Left lung (tissue), 10 donors: Measurements from ENCODE around the gene ZBTB45. TPM values are rescaled to one million over a fixed set of nuclear protein-coding genes. Genes with fewer than 3 reads are reported as not detected.
A peak's percentile ranks its signal among the peaks of the same experiment; 100 is the strongest.
"Not testable (repeated sequence)": the region's sequence is repeated elsewhere in the genome, so short reads cannot be mapped to it uniquely, and the experiment has no call there.

Experiments used
- ATAC-seq: fragments of 200-7000 bp; cut with Tn5 transposase; one replicate; pipeline ENCODE4 v1.9.1; 2020; ENCODE audit warnings: moderate library complexity
- DNase-seq, 4 donors: peaks; one replicate each; pipeline ENCODE4 v3.0.0-alpha.2; 2013 to 2020
- H3K27ac ChIP-seq, 2 donors: fragments of 200-600 bp; sonication (generic) in 1 of 2; one replicate each; pipeline versions ENCODE4 v1.5.0 to v1.8.0; 2020 to 2021
- H3K27me3 ChIP-seq, 2 donors: fragments of 200-600 bp; sonication (generic) in 1 of 2; one replicate each; pipeline versions ENCODE4 v1.5.0 to v1.8.0; 2020 to 2021
- H3K36me3 ChIP-seq, 2 donors: fragments of 200-600 bp; sonication (generic) in 1 of 2; one replicate each; pipeline versions ENCODE4 v1.5.0 to v1.8.0; 2020 to 2021
- H3K4me1 ChIP-seq, 2 donors: fragments of 200-600 bp; one replicate each; pipeline ENCODE4 v1.8.0; 2021
- H3K4me3 ChIP-seq, 2 donors: fragments of 200-600 bp; sonication (generic) in 1 of 2; one replicate each; pipeline versions ENCODE4 v1.5.0 to v1.8.0; 2020 to 2021; ENCODE audit warnings: mild to moderate bottlenecking in 1 of 2
- H3K9me3 ChIP-seq, 2 donors: fragments of 200-600 bp; sonication (generic) in 1 of 2; one replicate each; pipeline versions ENCODE4 v1.5.0 to v1.8.0; 2020 to 2021
- intact Hi-C, 2 donors: fragments of 100-400 bp; cut with DNase I; formaldehyde crosslinking; loops; one replicate each; pipeline versions ENCODE4 v1.11.2 to v1.14.2; 2022
- polyA plus RNA-seq, 6 donors: library from polyadenylated mRNA; unstranded; fragments of 120-200 nt; gene quantifications; one replicate each; pipeline ENCODE4 v1.2.1, GENCODE V29; 2013; ENCODE audit not compliant: insufficient read length in 6 of 6
- total RNA-seq, 2 donors: library from RNA; stranded (reverse); fragmentation: NEBNext Ultra II Directional; extraction: Animal tissue kit (Norgen Biotek cat#: 25700); gene quantifications; one replicate each; pipeline ENCODE4 v1.2.1, GENCODE V29; 2021
- TF ChIP-seq, protein P1 (sequence below), 2 donors: fragments of 200-600 bp; sonication (generic) in 1 of 2; IDR thresholded peaks; one replicate each; pipeline versions ENCODE4 v1.5.0 to v1.8.0; 2021; ENCODE audit warnings: antibody characterized with exemption in 2 of 2
- donor health status: DM: no; HTN: yes; CAD: no.
- donor health status: DM: no; HTN: no; CAD: no.

The ZBTB45 gene
- total and polyA plus RNA-seq, 8 donors: 7.8 to 17.7 (median 12.0) TPM

DNA sequence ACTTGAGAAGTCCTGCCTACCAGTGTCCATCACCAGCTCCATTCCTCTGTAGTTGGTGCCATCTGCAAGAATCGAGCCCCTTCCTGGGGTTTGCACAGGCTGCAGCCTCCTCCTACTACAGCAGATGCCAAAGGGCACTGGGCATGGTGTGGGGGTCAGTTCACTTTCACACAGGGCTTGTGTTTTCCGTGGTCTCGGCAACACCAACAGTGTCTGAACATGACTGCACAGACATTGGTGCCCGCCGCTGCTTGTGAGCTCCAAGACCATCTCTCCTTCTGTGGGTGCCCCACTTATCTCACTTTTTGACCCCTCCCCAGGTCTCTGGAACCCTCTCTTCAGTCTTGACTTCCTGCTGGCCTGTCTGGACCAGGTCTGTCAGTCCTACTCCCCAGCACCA, 28.2 kb downstream of the ZBTB45 start:
- Histone ChIP-seq H3K36me3 (no peaks in the 10 kb centered on the region), H3K4me3 (no peak overlapping the region), H3K9me3 (no peaks in the 10 kb centered on the region), H3K4me1 (no peaks in the 10 kb centered on the region), H3K27ac (no peak overlapping the region), H3K27me3 (no peaks in the 10 kb centered on the region)
- DNase-seq (peak in 1 of 4 donors; percentile 43), ATAC-seq (no peak)
- TF ChIP-seq, protein P1, sequence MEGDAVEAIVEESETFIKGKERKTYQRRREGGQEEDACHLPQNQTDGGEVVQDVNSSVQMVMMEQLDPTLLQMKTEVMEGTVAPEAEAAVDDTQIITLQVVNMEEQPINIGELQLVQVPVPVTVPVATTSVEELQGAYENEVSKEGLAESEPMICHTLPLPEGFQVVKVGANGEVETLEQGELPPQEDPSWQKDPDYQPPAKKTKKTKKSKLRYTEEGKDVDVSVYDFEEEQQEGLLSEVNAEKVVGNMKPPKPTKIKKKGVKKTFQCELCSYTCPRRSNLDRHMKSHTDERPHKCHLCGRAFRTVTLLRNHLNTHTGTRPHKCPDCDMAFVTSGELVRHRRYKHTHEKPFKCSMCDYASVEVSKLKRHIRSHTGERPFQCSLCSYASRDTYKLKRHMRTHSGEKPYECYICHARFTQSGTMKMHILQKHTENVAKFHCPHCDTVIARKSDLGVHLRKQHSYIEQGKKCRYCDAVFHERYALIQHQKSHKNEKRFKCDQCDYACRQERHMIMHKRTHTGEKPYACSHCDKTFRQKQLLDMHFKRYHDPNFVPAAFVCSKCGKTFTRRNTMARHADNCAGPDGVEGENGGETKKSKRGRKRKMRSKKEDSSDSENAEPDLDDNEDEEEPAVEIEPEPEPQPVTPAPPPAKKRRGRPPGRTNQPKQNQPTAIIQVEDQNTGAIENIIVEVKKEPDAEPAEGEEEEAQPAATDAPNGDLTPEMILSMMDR (IDR thresholded peaks at IDR 0.05): no peak
- intact Hi-C loops: no loop called here

DNA sequence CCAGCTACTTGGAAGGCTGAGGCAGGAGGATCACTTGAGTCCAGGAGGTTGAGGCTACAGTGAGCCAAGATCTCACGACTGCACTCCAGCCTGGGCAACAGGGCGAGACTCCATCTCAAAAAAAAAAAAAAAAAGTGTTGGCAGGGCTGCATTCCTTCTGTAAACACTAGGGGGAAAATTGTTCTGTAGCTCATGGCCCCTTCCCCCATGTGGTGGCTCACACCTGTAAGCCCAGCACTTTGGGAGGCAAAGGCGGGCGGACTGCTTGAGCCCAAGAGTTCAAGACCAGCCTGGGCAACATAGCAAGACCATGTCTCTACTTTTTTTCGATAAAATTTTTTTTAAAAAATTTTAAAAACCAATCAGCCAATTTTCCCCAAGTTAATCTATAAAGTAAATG, 35.3 kb downstream of the ZBTB45 start:
- H3K27me3 ChIP-seq, H3K9me3 ChIP-seq, H3K4me3 ChIP-seq, intact Hi-C loops, H3K4me1 ChIP-seq, DNase-seq, ATAC-seq, H3K27ac ChIP-seq: not testable (repeated sequence)
- H3K36me3 ChIP-seq: peaks cover 0 to 22% of the 10 kb centered on the region in 2 donors

DNA sequence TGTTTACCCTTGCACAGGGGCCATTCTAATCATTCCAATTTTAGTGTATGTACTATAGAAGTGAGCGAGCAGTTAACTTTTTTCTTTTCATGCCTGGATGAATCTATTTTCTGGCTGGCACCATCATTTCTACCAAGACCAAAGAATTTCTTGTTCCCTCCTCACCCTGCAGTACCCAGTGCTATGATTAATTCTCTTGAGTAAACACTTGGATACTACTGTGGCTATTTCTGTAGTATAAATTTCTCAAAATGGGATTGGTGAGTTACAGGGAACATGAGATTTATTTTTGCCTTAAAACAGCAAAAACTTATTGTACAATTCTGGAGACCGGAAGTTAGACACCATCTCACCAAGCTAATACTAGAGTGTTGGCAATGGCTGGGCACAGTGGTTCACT, 35.8 kb downstream of the ZBTB45 start:
- Histone ChIP-seq H3K4me1 (no peaks in the 10 kb centered on the region), H3K9me3 (no peaks in the 10 kb centered on the region), H3K27me3 (no peaks in the 10 kb centered on the region), H3K27ac (no peak overlapping the region), H3K4me3 (no peak overlapping the region), H3K36me3 (peaks cover 0 to 25% of the 10 kb centered on the region in 2 donors)
- ATAC-seq: no peak
- intact Hi-C loops: no loop called here
- DNase-seq: no peak
- TF ChIP-seq, protein P1 (IDR thresholded peaks at IDR 0.05): no peak

DNA sequence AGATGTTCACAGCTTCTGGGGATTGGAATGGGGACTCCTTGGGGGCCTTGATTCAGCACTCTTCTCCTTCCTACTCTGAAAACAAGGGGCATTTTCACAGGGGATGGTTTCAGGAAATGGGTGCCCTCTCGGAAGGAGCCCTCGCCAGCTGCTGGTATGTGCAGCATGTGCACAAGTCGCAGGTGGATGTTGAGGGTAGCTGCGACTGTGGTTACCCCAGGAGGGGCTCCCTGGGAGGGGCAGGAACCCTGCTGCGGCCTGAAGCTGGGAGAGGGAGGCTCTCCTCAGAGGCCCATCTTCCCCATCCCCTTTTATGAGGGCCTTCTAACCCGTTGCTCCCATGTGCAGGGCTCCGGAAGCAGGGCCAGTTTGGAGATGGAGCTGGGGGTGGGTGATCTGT, 37.2 kb downstream of the ZBTB45 start:
- intact Hi-C loops: no loop called here
- Histone ChIP-seq H3K27me3 (no peaks in the 10 kb centered on the region), H3K4me1 (no peaks in the 10 kb centered on the region), H3K36me3 (peaks cover 0 to 25% of the 10 kb centered on the region in 2 donors), H3K27ac (no peak overlapping the region), H3K4me3 (no peak overlapping the region), H3K9me3 (no peaks in the 10 kb centered on the region)
- no peak for ATAC-seq
- TF ChIP-seq, protein P1 (IDR thresholded peaks at IDR 0.05): no peak
- DNase-seq: no peak

DNA sequence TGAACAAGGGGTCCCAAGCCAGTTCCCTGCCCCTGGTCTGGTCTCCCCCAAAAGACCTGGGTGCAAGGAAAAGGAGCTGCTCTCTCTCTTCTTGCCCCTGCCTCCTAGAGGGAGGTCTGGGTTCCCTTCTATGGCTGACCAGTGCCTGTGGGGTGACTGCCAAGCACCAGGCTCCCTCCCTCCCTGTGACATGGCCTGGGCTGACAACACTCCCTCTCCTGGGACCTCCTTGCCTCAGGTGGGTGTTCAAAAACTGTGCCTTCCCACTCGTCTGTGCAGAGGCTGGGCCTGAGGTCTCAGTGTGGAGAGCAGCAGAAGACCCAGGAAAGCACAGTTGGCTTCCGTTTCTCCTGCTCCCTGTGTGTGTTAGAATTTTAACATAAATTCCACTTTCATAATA, 38.8 kb downstream of the ZBTB45 start:
- H3K27ac ChIP-seq: no peak overlapping the region

DNA sequence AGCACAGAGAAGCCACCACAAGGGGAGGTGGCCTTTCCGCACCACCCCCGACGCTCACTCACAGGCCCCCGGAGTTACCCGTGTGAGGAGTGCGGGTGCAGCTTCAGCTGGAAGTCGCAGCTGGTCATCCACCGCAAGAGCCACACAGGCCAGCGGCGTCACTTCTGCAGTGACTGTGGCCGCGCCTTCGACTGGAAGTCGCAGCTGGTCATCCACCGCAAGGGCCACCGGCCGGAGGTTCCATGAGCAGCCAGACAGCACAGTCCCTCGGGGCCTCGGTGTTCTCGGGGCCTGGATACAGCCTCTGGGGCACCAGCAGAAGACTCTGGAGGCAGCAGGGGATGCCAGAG, 39.2 kb downstream of the ZBTB45 start:
- no peak overlapping the region for H3K27ac ChIP-seq
- H3K4me1 ChIP-seq: peaks cover 4 to 10% of the 10 kb centered on the region in 2 donors
- H3K36me3 ChIP-seq: peaks cover 0 to 25% of the 10 kb centered on the region in 2 donors
- no peak overlapping the region for H3K4me3 ChIP-seq
- intact Hi-C loops: no loop called here
- no peak for DNase-seq
- H3K9me3 ChIP-seq: no peaks in the 10 kb centered on the region
- no peak for ATAC-seq
- TF ChIP-seq, protein P1 (IDR thresholded peaks at IDR 0.05): no peak
- no peaks in the 10 kb centered on the region for H3K27me3 ChIP-seq

More for the DNA sequence above, 38.8 kb downstream of the ZBTB45 start:
- no peak overlapping the region for H3K4me3 ChIP-seq
- ATAC-seq: no peak
- H3K27me3 ChIP-seq: no peaks in the 10 kb centered on the region
- peaks cover 4 to 9% of the 10 kb centered on the region in 2 donors for H3K4me1 ChIP-seq
- no peaks in the 10 kb centered on the region for H3K9me3 ChIP-seq
- TF ChIP-seq, protein P1 (IDR thresholded peaks at IDR 0.05): no peak
- intact Hi-C loops: no loop called here
- H3K36me3 ChIP-seq: peaks cover 0 to 25% of the 10 kb centered on the region in 2 donors
- DNase-seq: no peak
